RPMI7951 (cell line): ENCODE measurements around the gene LMBRD2. TPM values are rescaled to one million over a fixed set of nuclear protein-coding genes. Genes with fewer than 3 reads are reported as not detected.
A peak's percentile ranks its signal among the peaks of the same experiment; 100 is the strongest.
"Not testable (repeated sequence)": the region's sequence is repeated elsewhere in the genome, so short reads cannot be mapped to it uniquely, and the experiment has no call there.

Source experiments
- DNase-seq: peaks from one replicate; pipeline ENCODE4 v3.0.0-alpha.2; 2012; ENCODE audit warnings: low read depth
- total RNA-seq: library from RNA; depleted of rRNA; stranded (reverse); fragments of >200 nt; shearing (Covaris generic); gene quantifications from 2 replicates; pipeline ENCODE4 v1.2.3, GENCODE V29; 2014; rRNA removed

Gene LMBRD2
- total RNA-seq: 7.0 and 7.7 TPM in 2 replicates

- DNase-seq: peak; percentile 96
Measured at GRCh38 chr5:36151434-36152323, at the start of gene LMBRD2, which contains the start of gene SKP2. LMBRD2 (minus strand) TSS chr5:36151887; CDS start chr5:36143349, 8,538 bp downstream. SKP2 (plus strand) TSS chr5:36152111; CDS start chr5:36152263, 152 bp downstream.

GRCh38 chr5:36200513-36200912 lies 48.8 kb upstream of the LMBRD2 start:
- peak; percentile 61 for DNase-seq

GRCh38 chr5:36199620-36200019 lies 47.9 kb upstream of the LMBRD2 start:
- DNase-seq: no peak

GRCh38 chr5:36198783-36199182 lies 47.1 kb upstream of the LMBRD2 start:
- not testable (repeated sequence) for DNase-seq

GRCh38 chr5:36198281-36198680 lies 46.6 kb upstream of the LMBRD2 start:
- DNase-seq: no peak

GRCh38 chr5:36193746-36194145 lies 42.1 kb upstream of the LMBRD2 start:
- DNase-seq: no peak

- not testable (repeated sequence) for DNase-seq
Measured at GRCh38 chr5:36184408-36184807, 32.7 kb upstream of the LMBRD2 start.

- no peak for DNase-seq
Measured at GRCh38 chr5:36181774-36182173, 30.1 kb upstream of the LMBRD2 start.

- DNase-seq: no peak
Measured at GRCh38 chr5:36180556-36181350, 29.1 kb upstream of the LMBRD2 start.

- no peak for DNase-seq
Measured at GRCh38 chr5:36179950-36180349, 28.3 kb upstream of the LMBRD2 start.

GRCh38 chr5:36178524-36178890 lies 26.8 kb upstream of the LMBRD2 start:
- DNase-seq: no peak

GRCh38 chr5:36177715-36178523 lies 26.2 kb upstream of the LMBRD2 start:
- peak; percentile 46 for DNase-seq

- no peak for DNase-seq
Measured at GRCh38 chr5:36177154-36177553, 25.5 kb upstream of the LMBRD2 start.

- DNase-seq: no peak
Measured at GRCh38 chr5:36175043-36175442, 23.4 kb upstream of the LMBRD2 start.

- DNase-seq: no peak
Measured at GRCh38 chr5:36174119-36174518, 22.4 kb upstream of the LMBRD2 start.

GRCh38 chr5:36173426-36173825 lies 21.7 kb upstream of the LMBRD2 start:
- DNase-seq: no peak

GRCh38 chr5:36172599-36172998 lies 20.9 kb upstream of the LMBRD2 start:
- DNase-seq: no peak

GRCh38 chr5:36170832-36171424 lies 19.2 kb upstream of the LMBRD2 start:
- no peak for DNase-seq

- no peak for DNase-seq
Measured at GRCh38 chr5:36168737-36169136, 17.1 kb upstream of the LMBRD2 start.

GRCh38 chr5:36164461-36164860 lies 12.8 kb upstream of the LMBRD2 start:
- DNase-seq: no peak

GRCh38 chr5:36162810-36163486 lies 11.3 kb upstream of the LMBRD2 start:
- DNase-seq: no peak
